GM23338 (cell line): ENCODE results near the gene DENND1B. TPM values are rescaled to one million over a fixed set of nuclear protein-coding genes. Genes with fewer than 3 reads are reported as not detected.

ENCODE experiments used
- ATAC-seq: fragments of 200-7000 bp; cut with Tn5 transposase; 3 replicates; pipeline ENCODE4 v1.9.1; 2020
- DNase-seq: peaks from one replicate; pipeline ENCODE4 v3.0.0-alpha.2; 2015; ENCODE audit warnings: low spot score
- H2AFZ ChIP-seq: fragments of 200-600 bp; sonication (generic); 2 replicates; pipeline ENCODE4 v1.8.0; 2016; ENCODE audit warnings: antibody characterized with exemption, mild to moderate bottlenecking, moderate library complexity
- H3F3A ChIP-seq: fragments of 200-600 bp; sonication (generic); replicated peaks from 2 replicates; pipeline ENCODE4 v1.8.0; 2017; ENCODE audit warnings: antibody characterized with exemption, mixed run types, low read depth
- H3K27ac ChIP-seq: fragments of 200-600 bp; sonication (generic); 2 replicates; pipeline ENCODE4 v1.6.1; 2016; ENCODE audit warnings: low read depth
- H3K27me3 ChIP-seq: fragments of 200-600 bp; sonication (generic); 2 replicates; pipeline ENCODE4 v1.8.0; 2016; ENCODE audit warnings: mild to moderate bottlenecking, mixed run types, moderate library complexity; ENCODE audit not compliant: insufficient read depth
- H3K36me3 ChIP-seq: fragments of 200-600 bp; sonication (generic); 2 replicates; pipeline ENCODE4 v1.8.0; 2016; ENCODE audit warnings: mild to moderate bottlenecking; ENCODE audit not compliant: insufficient read depth
- H3K4me1 ChIP-seq: fragments of 200-600 bp; sonication (generic); 2 replicates; pipeline ENCODE4 v1.8.0; 2016; ENCODE audit warnings: mild to moderate bottlenecking, moderate library complexity; ENCODE audit not compliant: insufficient read depth
- H3K4me2 ChIP-seq: fragments of 200-600 bp; sonication (generic); 2 replicates; pipeline ENCODE4 v1.7.1; 2017; ENCODE audit warnings: mixed run types
- H3K4me3 ChIP-seq: fragments of 200-600 bp; sonication (generic); 2 replicates; pipeline ENCODE4 v1.6.1; 2016; ENCODE audit warnings: mixed run types
- H3K79me2 ChIP-seq: fragments of 200-600 bp; sonication (generic); replicated peaks from 2 replicates; pipeline ENCODE4 v1.8.0; 2017; ENCODE audit warnings: mild to moderate bottlenecking; ENCODE audit not compliant: insufficient read depth
- H3K9me2 ChIP-seq: fragments of 200-600 bp; sonication (generic); 2 replicates; pipeline ENCODE4 v1.8.0; 2017; ENCODE audit not compliant: insufficient read depth
- H4K20me1 ChIP-seq: fragments of 200-600 bp; sonication (generic); replicated peaks from 2 replicates; pipeline ENCODE4 v1.8.0; 2017; ENCODE audit warnings: mild to moderate bottlenecking; ENCODE audit not compliant: insufficient read depth
- H3K27ac Mint-ChIP-seq: 2 replicates; pipeline ENCODE4 v1.8.0; 2020; ENCODE audit warnings: inconsistent platforms, mild to moderate bottlenecking, moderate library complexity, mixed read lengths
- H3K27me3 Mint-ChIP-seq: 3 replicates; pipeline ENCODE4 v1.8.0; 2022; ENCODE audit warnings: low read depth, mild to moderate bottlenecking, moderate library complexity, mixed read lengths, inconsistent platforms; ENCODE audit not compliant: insufficient read depth, poor library complexity
- H3K36me3 Mint-ChIP-seq: 3 replicates; pipeline ENCODE4 v1.8.0; 2021; ENCODE audit warnings: low read depth, mild to moderate bottlenecking, inconsistent platforms, moderate library complexity, mixed read lengths
- H3K4me1 Mint-ChIP-seq: 3 replicates; pipeline ENCODE4 v1.8.0; 2020; ENCODE audit warnings: mild to moderate bottlenecking, inconsistent platforms, mixed read lengths
- H3K4me3 Mint-ChIP-seq: 3 replicates; pipeline ENCODE4 v1.8.0; 2021; ENCODE audit warnings: moderate library complexity, mild to moderate bottlenecking, inconsistent platforms, mixed read lengths
- H3K9me3 Mint-ChIP-seq: 3 replicates; pipeline ENCODE4 v1.8.0; 2020; ENCODE audit warnings: moderate library complexity, mild to moderate bottlenecking, inconsistent platforms, mixed read lengths
- ETS1 ChIP-seq: IDR thresholded peaks from 2 replicates; pipeline ENCODE4 v1.6.1; 2016; ENCODE audit warnings: antibody characterized with exemption
- JUNB ChIP-seq: IDR thresholded peaks from one replicate; pipeline ENCODE4 v1.6.1; 2016; ENCODE audit warnings: antibody characterized with exemption; ENCODE audit not compliant: unreplicated experiment
- POLR2AphosphoS5 ChIP-seq: IDR thresholded peaks from 2 replicates; pipeline ENCODE4 v1.6.1; 2016; ENCODE audit warnings: antibody characterized with exemption, low read depth
- REST ChIP-seq: IDR thresholded peaks from one replicate; pipeline ENCODE4 v1.6.1; 2018; ENCODE audit warnings: antibody characterized with exemption; ENCODE audit not compliant: unreplicated experiment
- ZNF462 ChIP-seq: fragments of 250-450 bp; sonication (Bioruptor Pico); IDR thresholded peaks from 2 replicates; pipeline ENCODE4 v1.5.0; 2020; ENCODE audit warnings: mild to moderate bottlenecking, moderate library complexity
- polyA plus RNA-seq: library from polyadenylated mRNA; unstranded; fragments of >200 nt; fragmentation: Nextera tagmentation; extraction: Ambion mirVana; gene quantifications from 2 replicates; pipeline ENCODE4 v1.2.1, GENCODE V29; 2016
- total RNA-seq: library from RNA; depleted of rRNA; stranded (reverse); fragments of >200 nt; shearing (Covaris generic); gene quantifications from 2 replicates; pipeline ENCODE4 v1.2.3, GENCODE V29; 2014
- TF ChIP-seq, protein P1 (sequence below), 2 experiments: fragments of 200-600 bp in 1 of 2; sonication (generic) in 1 of 2; conservative IDR thresholded peaks; 2 replicates each; pipeline versions ENCODE4 v1.5.1 to v1.6.1; 2016 to 2017; ENCODE audit warnings: antibody characterized with exemption in 2 of 2, low read depth in 2 of 2, mild to moderate bottlenecking in 2 of 2, moderate library complexity in 1 of 2

DENND1B gene
- total and polyA plus RNA-seq, 2 experiments from 2014 or later = 4.3 to 5.2 TPM

- Histone ChIP-seq H3K36me3 (no peaks in the 10 kb centered on the region), H3K4me3 (no peak overlapping the region), H4K20me1 (no peaks in the 10 kb centered on the region), H3F3A (no peaks in the 10 kb centered on the region), H2AFZ (no peak overlapping the region), H3K9me2 (no peaks in the 10 kb centered on the region), H3K79me2 (no peaks in the 10 kb centered on the region), H3K27ac (no peak overlapping the region), H3K27me3 (no peaks in the 10 kb centered on the region), H3K4me2 (no peak overlapping the region), H3K4me1 (peaks cover 8% of the 10 kb centered on the region; the same call in 1 of the 2 replicates)
- DNase-seq = no peak
- H3K4me3 Mint-ChIP-seq = no peak overlapping the region
- H3K36me3 Mint-ChIP-seq = peaks cover 4% of the 10 kb centered on the region; the same call in 2 of the 3 replicates
- TF ChIP-seq ETS1 (no peak), ZNF462 (CRISPR knock-in tag) (no peak), POLR2AphosphoS5 (no peak), REST (no peak), JUNB (no peak)
- TF ChIP-seq, protein P1, sequence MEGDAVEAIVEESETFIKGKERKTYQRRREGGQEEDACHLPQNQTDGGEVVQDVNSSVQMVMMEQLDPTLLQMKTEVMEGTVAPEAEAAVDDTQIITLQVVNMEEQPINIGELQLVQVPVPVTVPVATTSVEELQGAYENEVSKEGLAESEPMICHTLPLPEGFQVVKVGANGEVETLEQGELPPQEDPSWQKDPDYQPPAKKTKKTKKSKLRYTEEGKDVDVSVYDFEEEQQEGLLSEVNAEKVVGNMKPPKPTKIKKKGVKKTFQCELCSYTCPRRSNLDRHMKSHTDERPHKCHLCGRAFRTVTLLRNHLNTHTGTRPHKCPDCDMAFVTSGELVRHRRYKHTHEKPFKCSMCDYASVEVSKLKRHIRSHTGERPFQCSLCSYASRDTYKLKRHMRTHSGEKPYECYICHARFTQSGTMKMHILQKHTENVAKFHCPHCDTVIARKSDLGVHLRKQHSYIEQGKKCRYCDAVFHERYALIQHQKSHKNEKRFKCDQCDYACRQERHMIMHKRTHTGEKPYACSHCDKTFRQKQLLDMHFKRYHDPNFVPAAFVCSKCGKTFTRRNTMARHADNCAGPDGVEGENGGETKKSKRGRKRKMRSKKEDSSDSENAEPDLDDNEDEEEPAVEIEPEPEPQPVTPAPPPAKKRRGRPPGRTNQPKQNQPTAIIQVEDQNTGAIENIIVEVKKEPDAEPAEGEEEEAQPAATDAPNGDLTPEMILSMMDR (conservative IDR thresholded peaks at IDR 0.05; ENCODE audit: low read depth in 2 of 2) = no peak
- no peaks in the 10 kb centered on the region; the same call in 2 of the 3 replicates for H3K9me3 Mint-ChIP-seq
- H3K4me1 Mint-ChIP-seq = peaks cover 9% of the 10 kb centered on the region; the same call in 2 of the 3 replicates
- H3K27ac Mint-ChIP-seq = no peak overlapping the region; the same call in 1 of the 2 replicates
- ATAC-seq = no peak
- H3K27me3 Mint-ChIP-seq = no peaks in the 10 kb centered on the region
These were observed 184.6 kb downstream of the DENND1B start for GRCh38 chr1:197590687-197591086.
